ENCODE measurements around the gene POLL. TPM values are rescaled to one million over a fixed set of nuclear protein-coding genes. Genes with fewer than 3 reads are reported as not detected.

POLL gene
- total RNA-seq, 4 donors from 2014 or later, result 23.9 to 89.8 (median 29.8) TPM

DNA sequence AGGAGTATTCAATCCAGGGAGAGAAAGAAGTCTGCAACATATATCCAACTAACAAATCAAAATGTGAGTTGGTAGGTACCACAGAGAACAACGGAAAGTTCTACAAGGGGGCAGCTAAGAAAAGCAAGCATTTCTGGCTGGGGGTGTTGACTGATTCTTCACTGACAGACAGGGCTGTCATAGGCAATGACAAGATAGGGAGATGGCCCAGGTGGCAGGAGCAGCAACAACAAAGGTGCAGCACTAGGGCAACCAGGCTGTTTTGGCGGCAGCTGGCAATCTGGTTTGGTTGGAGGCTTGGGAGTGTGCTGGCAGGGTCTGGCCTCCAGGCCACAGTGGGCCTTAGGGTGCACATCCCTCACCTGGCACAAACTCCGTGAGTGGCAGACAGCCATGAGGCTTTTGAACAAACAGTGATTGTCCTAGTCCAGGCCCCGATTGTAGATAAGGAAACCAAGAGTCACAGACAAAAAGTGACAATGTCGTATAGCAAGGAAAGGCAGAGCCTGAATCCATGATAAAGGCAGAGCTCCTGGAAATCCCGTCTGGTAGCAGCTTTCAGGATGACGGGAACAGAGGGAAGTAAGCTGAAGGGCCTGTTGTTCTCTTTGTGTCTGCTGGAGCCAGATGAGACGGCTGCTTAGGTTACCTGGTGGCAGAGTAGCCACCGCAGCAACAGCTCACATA lies 28.5 kb upstream of the POLL start:
- no peak for DNase-seq
- Histone ChIP-seq H3K36me3 (peaks cover 0 to 7% (median 1%) of the 10 kb centered on the region in 4 donors), H3K9me3 (no peaks in the 10 kb centered on the region), H3K4me3 (no peak overlapping the region), H3K27ac (no peak overlapping the region), H3K27me3 (no peaks in the 10 kb centered on the region), H3K4me1 (no peaks in the 10 kb centered on the region)
- in situ Hi-C loops (cut with MboI; ENCODE audit: low pct_ligation_motif_present in 1 of 4, low pct_unique_long_range_greater_than_20kb in 1 of 4, low sequenced_read_pairs in 3 of 4), result no loop called here
- 86 to 88% methylated on average over 7 to 9 of the region's 9 CpGs for WGBS, 2 donors (ENCODE audit: low coverage in 1 of 2)
- TF ChIP-seq POLR2AphosphoS5 (IDR thresholded peaks at IDR 0.05) (no peak), POLR2A (IDR thresholded peaks at IDR 0.05) (no peak), EP300 (IDR thresholded peaks at IDR 0.05; ENCODE audit: low read depth) (no peak)
- TF ChIP-seq, protein P1, sequence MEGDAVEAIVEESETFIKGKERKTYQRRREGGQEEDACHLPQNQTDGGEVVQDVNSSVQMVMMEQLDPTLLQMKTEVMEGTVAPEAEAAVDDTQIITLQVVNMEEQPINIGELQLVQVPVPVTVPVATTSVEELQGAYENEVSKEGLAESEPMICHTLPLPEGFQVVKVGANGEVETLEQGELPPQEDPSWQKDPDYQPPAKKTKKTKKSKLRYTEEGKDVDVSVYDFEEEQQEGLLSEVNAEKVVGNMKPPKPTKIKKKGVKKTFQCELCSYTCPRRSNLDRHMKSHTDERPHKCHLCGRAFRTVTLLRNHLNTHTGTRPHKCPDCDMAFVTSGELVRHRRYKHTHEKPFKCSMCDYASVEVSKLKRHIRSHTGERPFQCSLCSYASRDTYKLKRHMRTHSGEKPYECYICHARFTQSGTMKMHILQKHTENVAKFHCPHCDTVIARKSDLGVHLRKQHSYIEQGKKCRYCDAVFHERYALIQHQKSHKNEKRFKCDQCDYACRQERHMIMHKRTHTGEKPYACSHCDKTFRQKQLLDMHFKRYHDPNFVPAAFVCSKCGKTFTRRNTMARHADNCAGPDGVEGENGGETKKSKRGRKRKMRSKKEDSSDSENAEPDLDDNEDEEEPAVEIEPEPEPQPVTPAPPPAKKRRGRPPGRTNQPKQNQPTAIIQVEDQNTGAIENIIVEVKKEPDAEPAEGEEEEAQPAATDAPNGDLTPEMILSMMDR (IDR thresholded peaks at IDR 0.05), result no peak
- intact Hi-C loops (cut with DNase I; ENCODE audit: low total_unique reads), result no loop called here

- H3K4me3 ChIP-seq, result no peak overlapping the region
- intact Hi-C loops (cut with DNase I; ENCODE audit: low total_unique reads), result no loop called here
- H3K36me3 ChIP-seq, result peaks cover 0 to 15% (median 4%) of the 10 kb centered on the region in 4 donors
- no peaks in the 10 kb centered on the region for H3K4me1 ChIP-seq
- in situ Hi-C loops (cut with MboI; ENCODE audit: low pct_ligation_motif_present in 1 of 4, low pct_unique_long_range_greater_than_20kb in 1 of 4, low sequenced_read_pairs in 3 of 4), result no loop called here
- H3K27me3 ChIP-seq, result no peaks in the 10 kb centered on the region
- H3K9me3 ChIP-seq, result no peaks in the 10 kb centered on the region
- H3K27ac ChIP-seq, result no peak overlapping the region
- TF ChIP-seq EP300 (IDR thresholded peaks at IDR 0.05; ENCODE audit: low read depth), result no peak
- TF ChIP-seq, protein P1 (IDR thresholded peaks at IDR 0.05), result no peak
- no peak for TF ChIP-seq POLR2AphosphoS5 (IDR thresholded peaks at IDR 0.05)
- no peak for TF ChIP-seq POLR2A (IDR thresholded peaks at IDR 0.05)
- DNase-seq, result no peak
- 88% methylated on average over 4 of the region's 5 CpGs; no CpG with 5 or more reads in 1 of the 2 donors for WGBS, 2 donors (ENCODE audit: low coverage in 1 of 2)
Observed at GRCh38 chr10:101615525-101616116, 27.6 kb upstream of the POLL start.

DNA sequence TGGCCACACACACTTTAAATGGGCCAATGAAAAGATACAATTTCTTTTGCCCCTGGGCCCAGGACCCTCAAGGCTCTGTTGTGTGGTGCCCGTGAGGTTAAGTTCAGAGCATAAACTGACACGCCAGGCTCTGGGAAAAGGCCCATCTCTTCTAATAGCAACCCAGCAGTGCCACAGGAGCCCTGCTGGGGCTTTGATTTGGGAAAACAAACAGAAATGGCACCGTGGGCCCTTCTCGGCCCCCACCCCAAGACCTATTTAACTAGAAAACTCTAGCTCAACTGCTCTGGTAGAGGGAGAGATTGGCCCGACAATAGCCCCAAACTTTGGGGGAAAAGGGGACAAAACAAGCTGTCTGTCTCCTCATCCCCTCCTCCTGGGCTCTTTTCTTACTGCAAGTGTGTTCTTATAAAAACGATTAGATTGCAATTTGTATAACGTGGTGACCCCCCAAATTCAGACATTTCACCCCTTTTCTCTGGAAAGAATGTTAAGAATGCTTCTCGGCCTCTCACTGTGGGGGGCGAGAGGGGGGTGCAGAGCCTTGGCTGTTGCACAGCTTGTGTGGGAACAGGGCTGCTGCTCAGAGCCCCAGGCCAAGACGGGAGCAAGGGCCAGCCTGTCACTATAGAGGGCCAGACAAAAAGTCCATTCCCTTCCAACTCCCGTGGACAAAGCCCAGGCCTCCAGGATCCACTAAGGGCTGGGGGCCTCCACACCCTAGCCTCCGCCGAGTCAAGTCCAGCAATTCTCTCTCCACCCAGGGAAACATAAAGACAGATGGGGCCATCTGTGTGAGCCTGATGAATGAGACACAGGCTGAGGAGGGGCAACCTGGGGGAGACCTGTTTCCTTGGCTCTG lies 26.8 kb upstream of the POLL start:
- no peak overlapping the region for H3K4me3 ChIP-seq
- in situ Hi-C loops (cut with MboI; ENCODE audit: low pct_ligation_motif_present in 1 of 4, low pct_unique_long_range_greater_than_20kb in 1 of 4, low sequenced_read_pairs in 3 of 4) (no loop called here), intact Hi-C loops (cut with DNase I; ENCODE audit: low total_unique reads) (no loop called here)
- no peaks in the 10 kb centered on the region for H3K9me3 ChIP-seq
- peaks cover 0 to 15% (median 8%) of the 10 kb centered on the region in 4 donors for H3K36me3 ChIP-seq
- H3K4me1 ChIP-seq, result no peaks in the 10 kb centered on the region
- no peak for DNase-seq
- H3K27me3 ChIP-seq, result no peaks in the 10 kb centered on the region
- WGBS, 2 donors (ENCODE audit: low coverage in 1 of 2), result 89% methylated on average over 13 of the region's 13 CpGs; no CpG with 5 or more reads in 1 of the 2 donors
- TF ChIP-seq POLR2A (IDR thresholded peaks at IDR 0.05), result no peak
- no peak for TF ChIP-seq POLR2AphosphoS5 (IDR thresholded peaks at IDR 0.05)
- TF ChIP-seq, protein P1 (IDR thresholded peaks at IDR 0.05), result no peak
- no peak for TF ChIP-seq EP300 (IDR thresholded peaks at IDR 0.05; ENCODE audit: low read depth)
- no peak overlapping the region for H3K27ac ChIP-seq

DNA sequence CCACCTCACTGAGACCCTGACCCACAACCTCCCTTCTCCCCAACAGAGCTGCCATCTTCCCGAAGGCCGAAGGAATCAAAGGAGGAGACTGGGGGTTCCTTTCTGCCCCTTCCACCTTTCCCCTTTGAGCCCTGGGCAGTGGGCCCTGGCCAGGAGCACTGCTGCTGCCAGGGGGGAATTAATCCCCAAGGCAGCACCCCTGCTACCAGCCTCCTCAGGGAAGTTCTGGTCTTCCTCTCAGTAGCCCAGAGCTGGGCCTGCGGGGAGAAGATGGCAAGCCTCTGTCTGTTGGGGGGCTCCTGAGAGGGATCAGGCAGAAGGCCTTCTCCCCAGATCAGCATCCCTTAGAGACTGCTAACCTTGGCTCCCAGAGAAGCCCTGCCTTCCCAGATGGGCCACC lies 25.6 kb upstream of the POLL start:
- no peak for DNase-seq
- H3K27me3 ChIP-seq, result no peaks in the 10 kb centered on the region
- peaks cover 0 to 22% (median 8%) of the 10 kb centered on the region in 4 donors for H3K36me3 ChIP-seq
- no peaks in the 10 kb centered on the region for H3K9me3 ChIP-seq
- no peaks in the 10 kb centered on the region for H3K4me1 ChIP-seq
- in situ Hi-C loops (cut with MboI; ENCODE audit: low pct_ligation_motif_present in 1 of 4, low pct_unique_long_range_greater_than_20kb in 1 of 4, low sequenced_read_pairs in 3 of 4), result no loop called here
- H3K27ac ChIP-seq, result no peak overlapping the region
- no peak overlapping the region for H3K4me3 ChIP-seq
- intact Hi-C loops (cut with DNase I; ENCODE audit: low total_unique reads), result no loop called here
- TF ChIP-seq, protein P1 (IDR thresholded peaks at IDR 0.05), result no peak
- no peak for TF ChIP-seq POLR2AphosphoS5 (IDR thresholded peaks at IDR 0.05)
- WGBS, 2 donors (ENCODE audit: low coverage in 1 of 2), result 98% methylated on average over 3 of the region's 3 CpGs; no CpG with 5 or more reads in 1 of the 2 donors

All from transverse colon (tissue), 4 donors.